Measurements from ENCODE around the gene CSNK1D.

Gene CSNK1D

GRCh38 chr17:82249896-82250581, 23.5 kb downstream of the CSNK1D start:
- DNase-seq: no peak

- no peak for DNase-seq
Measured at GRCh38 chr17:82248815-82249674, 24.5 kb downstream of the CSNK1D start.

- no peak for DNase-seq
Measured at GRCh38 chr17:82247856-82248671, 25.4 kb downstream of the CSNK1D start.

GRCh38 chr17:82247182-82247823, 26.2 kb downstream of the CSNK1D start:
- no peak for DNase-seq

- no peak for DNase-seq
Measured at GRCh38 chr17:82246365-82247181, 26.9 kb downstream of the CSNK1D start.

- no peak for DNase-seq
Measured at GRCh38 chr17:82246040-82246364, 27.5 kb downstream of the CSNK1D start.

GRCh38 chr17:82245134-82246039, 28.1 kb downstream of the CSNK1D start:
- no peak for DNase-seq

- DNase-seq: no peak
Measured at GRCh38 chr17:82244413-82245133, 28.9 kb downstream of the CSNK1D start.

GRCh38 chr17:82243648-82244412, 29.7 kb downstream of the CSNK1D start:
- no peak for DNase-seq

- DNase-seq: no peak
Measured at GRCh38 chr17:82242977-82243647, 30.4 kb downstream of the CSNK1D start.

GRCh38 chr17:82242698-82242976, 30.9 kb downstream of the CSNK1D start:
- no peak for DNase-seq

- DNase-seq: no peak
Measured at GRCh38 chr17:82241926-82242697, 31.4 kb downstream of the CSNK1D start.

GRCh38 chr17:82241183-82241925, 32.1 kb downstream of the CSNK1D start:
- peak; percentile 68 for DNase-seq

GRCh38 chr17:82240506-82241182, 32.9 kb downstream of the CSNK1D start:
- DNase-seq: no peak

- no peak for DNase-seq
Measured at GRCh38 chr17:82239926-82240505, 33.5 kb downstream of the CSNK1D start.

- no peak for DNase-seq
Measured at GRCh38 chr17:82239401-82239925, 34.0 kb downstream of the CSNK1D start.

All from activated CD8-positive, alpha-beta memory T cell treated with anti-CD3 and anti-CD28 coated beads for 24 hours (primary cell).